Measurements from ENCODE around the gene RIMS4.
A peak's percentile ranks its signal among the peaks of the same experiment; 100 is the strongest.

RIMS4 gene

DNA sequence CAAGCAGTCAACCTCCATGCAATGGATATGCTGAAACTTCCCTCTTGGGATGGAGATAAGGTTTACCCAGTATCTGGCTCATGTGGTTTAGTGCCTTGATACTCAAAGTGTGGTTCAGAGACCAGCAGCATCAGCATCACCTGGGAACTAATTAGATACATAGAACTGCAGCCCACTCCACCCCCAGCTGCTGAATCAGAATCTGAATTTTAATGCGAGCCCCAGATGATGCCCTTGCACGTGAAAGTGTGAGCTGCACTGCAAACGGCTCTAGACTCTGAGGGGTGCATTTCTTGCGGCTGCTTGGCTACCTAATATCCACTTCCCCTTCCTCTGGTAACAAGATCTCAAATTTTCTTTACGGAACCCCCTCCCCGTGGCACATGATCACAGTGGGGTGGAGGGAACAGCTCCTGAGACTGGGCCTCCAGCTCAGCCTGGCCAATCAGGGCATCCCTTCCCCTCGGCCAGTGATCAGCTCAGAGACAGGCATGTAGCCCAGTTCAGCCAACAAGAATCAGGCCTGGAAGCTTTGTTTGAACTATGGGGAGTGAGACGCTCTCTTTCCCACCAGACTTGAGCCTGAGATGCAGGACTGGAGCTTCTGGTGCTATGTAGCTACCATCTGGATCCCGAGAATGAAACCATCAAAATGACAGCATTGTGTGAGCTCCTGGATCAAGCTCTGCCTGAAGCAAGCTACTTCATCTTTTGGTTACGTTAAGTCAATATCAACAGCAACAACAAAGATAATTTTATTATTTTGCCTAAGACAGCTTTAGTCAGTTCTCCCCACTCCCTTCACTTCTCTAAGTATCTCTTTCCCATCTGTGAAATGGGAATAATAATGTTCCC lies 51.9 kb downstream of the RIMS4 start:
- DNase-seq = no peak

DNA sequence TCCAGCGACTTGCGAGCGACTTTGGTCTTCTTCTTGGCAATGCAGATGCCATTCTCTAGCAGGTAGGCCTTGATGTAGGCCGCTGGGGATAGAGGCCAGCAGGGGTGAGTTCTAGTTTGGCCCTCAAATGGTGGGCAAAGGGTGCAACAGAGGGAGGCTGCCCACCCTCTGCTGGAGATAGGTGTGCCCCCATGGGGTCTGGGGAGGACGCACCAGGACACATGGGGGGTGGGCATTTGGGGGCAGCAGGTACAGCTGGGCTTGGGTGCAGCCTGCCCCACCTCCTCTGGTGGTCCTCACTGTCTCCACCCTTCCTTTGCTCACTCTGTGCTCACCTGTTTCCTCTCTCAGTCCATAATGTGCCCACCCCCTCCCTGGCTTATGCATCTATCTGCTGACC lies 53.4 kb downstream of the RIMS4 start:
- no peak for DNase-seq

DNA sequence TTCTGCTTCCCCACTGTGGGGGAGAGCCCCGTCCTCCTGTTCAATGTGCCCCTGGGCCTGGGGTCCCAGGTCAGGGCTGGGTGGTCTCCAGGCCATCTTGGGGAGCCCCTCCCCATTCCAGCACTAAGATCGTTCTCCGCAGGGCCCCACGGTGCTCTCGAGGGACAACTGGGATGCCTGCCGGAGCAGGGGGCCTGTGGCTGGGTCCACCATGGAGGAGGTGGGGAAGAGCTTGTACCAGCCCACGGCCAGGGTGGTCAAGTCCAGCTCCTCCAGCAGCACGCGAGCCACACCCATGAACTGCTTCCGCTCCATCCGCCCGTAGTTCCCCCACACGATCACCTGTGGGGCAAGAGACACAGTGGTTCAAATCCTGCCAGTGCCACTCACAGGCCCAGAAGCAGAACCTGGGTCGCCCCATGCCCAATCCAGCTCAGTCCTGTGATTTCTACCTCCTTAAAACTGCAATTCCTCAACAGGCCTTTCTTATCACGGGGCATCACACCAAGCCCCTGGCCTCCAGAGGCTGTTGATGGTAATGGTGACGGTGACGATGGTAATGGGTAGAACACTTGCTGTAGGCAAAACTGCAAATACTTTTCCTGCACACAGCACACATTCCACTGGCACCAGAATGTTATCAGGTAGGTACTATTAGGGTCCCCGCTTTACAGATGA lies 54.2 kb downstream of the RIMS4 start:
- no peak for DNase-seq

DNA sequence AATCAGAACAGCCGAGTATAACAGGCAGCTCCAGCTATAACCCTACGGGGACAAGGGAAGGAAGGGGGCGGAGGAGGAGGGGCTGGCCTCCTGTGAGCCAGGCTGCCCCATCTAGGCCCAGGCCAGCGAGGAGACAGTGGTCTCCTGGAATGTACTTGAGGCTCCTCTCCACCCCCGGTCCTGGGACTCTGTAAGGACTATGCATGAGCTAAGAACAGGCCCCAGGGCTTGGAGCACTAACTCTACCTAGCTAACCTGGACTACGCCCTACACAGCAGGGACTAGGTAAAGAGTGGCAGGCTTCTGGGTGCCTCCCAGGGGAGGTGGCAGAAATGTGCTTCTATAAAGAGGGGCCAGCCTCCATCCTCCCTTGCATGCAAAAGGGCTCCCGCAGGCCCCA lies 55.8 kb downstream of the RIMS4 start:
- DNase-seq = no peak

DNA sequence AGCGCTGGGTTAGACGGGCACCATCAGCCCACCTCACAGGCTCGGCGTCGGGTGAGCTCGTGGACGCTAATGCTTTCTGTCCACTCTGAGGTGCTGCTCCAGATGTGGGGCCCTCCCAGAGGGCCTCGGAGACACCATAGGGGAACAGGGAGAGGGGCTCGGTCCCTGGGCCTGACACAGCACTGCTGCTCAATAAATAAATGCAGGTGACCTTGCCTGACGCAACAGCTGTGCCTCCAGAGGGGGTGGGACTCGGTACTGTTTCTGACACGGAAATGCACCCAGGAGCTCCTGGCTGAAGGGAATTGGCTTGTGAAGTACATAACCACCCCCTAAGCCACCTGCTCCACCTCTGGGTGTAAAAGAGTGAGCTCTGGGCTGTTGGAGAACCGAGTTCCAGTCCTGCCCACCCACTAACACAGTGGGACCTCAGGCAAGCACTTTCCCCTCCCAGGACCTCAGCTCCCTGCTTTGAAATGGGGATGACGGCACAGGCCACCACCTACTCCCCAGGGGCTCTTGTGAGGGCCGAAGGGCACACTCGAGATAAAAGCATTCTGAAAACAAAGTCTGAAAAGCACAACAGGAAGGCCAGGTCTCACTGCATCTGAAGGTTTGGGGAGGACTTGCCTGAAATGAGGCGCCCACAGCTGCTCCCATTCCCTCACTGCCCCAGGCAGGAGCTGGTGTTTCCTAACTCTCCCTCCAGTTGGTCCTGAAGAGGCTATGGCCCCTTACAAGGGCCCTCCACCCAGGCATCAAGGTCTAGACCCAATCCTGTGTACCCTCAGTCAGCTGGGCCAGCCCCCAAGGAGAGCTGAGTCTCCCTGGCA lies 58.0 kb downstream of the RIMS4 start:
- no peak for DNase-seq

DNA sequence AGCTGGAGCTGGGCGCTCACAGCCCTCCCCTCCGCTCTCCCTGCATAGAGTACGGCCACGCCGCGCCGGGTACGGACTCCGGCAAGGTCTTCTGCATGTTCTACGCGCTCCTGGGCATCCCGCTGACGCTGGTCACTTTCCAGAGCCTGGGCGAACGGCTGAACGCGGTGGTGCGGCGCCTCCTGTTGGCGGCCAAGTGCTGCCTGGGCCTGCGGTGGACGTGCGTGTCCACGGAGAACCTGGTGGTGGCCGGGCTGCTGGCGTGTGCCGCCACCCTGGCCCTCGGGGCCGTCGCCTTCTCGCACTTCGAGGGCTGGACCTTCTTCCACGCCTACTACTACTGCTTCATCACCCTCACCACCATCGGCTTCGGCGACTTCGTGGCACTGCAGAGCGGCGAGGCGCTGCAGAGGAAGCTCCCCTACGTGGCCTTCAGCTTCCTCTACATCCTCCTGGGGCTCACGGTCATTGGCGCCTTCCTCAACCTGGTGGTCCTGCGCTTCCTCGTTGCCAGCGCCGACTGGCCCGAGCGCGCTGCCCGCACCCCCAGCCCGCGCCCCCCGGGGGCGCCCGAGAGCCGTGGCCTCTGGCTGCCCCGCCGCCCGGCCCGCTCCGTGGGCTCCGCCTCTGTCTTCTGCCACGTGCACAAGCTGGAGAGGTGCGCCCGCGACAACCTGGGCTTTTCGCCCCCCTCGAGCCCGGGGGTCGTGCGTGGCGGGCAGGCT lies 60.1 kb downstream of the RIMS4 start:
- DNase-seq = no peak

DNA sequence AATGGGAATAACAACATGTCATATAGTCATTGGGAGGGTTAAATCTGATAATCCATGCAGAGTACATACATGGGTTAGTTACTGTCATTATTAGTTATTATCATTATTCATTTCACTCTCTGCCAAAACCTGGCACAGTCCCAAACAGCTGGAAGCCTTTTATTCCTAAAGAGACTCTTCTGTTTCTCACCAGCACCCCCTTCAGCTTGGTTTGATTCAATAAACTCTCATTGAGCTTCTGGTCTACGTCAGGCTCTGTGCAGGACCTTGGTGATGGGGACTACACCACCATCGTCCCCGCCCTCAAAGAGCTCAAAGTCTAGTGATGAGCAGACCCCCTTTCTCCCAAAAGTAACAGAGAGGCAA lies 62.4 kb downstream of the RIMS4 start:
- no peak for DNase-seq

DNA sequence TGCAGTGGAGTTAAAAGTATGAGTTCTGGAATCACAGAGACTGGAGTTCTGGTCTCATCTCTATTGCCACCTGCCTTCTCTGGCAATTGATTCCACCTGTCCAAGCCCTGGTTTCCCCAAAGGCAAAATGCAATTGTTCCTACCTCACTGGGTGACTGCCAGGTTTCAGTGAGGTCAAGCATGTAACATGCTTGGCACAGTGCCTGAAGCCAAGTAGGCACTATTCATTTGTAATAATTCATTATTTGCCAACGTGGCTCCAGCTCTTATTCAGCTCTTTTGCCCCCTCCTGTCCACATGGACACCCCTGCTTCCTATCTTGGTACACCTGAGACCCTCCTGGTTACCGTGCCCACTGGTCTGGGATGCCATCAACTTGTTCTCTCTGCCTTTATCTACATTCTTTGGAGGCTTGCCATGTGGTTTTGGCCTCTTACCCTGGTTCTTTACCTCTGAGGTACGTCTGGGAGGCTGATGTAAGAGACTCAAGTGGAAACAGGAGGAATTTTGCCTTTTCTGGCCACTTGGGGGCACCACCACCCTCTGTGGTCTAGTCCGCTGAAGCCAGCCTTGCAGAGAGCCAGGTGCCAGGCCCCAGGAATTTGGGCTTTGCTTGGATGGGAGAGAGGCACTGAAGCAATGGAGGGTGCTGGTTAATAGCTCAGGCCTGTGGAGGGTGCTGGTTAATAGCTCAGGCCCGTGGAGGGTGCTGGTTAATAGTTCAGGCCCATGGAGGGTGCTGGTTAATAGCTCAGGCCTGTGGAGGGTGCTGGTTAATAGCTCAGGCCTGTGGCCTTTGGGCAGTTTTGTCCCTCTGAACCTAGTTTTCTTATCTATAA lies 63.0 kb downstream of the RIMS4 start:
- DNase-seq = peak; percentile 79 to 82

DNA sequence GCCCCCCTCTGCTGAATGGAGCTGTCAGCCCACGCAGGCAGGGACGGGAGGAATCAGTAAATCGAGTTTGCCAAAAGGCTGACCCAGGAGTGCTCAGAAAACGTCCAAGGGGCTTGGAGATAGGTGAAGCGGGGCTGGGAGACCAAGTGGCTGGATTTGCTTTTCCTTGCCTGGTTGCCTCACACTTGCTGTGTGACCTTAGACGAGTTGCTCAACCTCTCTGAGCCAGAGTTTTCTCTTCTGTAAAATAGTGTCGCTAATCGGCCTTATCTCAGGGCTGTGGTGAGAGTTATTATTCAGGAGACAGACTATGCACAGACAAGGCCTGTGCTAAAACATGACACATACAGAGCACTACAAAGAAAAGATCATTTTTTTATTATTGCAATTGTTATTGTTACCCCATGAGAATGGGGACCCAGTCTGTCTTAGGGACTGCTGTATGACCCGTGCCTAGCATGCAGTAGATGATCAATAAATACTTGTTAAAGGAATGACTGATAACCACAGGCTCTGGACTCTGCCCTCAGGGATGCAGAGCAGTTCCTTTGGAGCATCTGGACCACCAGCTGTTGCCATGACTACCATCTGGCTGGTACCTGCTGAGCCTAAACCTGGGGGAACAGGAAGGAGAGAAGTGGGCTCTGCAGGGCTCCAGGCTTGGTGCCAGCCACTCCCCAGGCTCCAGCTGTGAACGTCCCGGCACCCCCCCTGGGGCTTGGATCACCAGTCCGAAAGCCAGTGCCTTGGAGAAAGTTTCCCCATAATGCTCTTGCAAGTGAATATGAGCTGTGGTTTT lies 63.8 kb downstream of the RIMS4 start:
- peak in 1 of 2 experiments; percentile 20 for DNase-seq

DNA sequence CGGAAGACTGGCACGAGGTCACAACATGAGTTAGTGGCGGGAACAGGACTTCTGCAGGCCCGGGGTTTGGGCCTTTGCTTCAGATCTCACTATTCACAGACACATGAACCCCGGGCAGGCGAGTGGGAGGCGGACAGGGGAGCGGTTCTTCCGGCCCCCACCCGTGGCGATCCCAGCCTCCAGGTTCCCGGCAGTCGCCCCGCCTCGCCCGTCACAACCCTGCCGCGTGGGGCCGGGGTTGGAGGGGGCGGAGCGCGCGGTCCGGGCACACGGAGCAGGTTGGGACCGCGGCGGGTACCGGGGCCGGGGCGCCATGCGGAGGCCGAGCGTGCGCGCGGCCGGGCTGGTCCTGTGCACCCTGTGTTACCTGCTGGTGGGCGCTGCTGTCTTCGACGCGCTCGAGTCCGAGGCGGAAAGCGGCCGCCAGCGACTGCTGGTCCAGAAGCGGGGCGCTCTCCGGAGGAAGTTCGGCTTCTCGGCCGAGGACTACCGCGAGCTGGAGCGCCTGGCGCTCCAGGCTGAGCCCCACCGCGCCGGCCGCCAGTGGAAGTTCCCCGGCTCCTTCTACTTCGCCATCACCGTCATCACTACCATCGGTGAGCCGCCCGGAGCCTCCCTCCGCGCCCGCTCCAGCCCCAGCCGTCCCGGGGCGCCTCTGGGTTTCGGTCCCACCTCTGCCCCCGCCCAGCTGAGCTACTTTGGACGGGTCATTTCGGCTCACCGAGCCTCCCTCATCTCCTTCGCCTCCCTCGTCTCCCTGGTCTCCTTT lies 64.6 kb downstream of the RIMS4 start, which contains the start of gene KCNK15:
KCNK15 (plus strand) TSS at position 268 of the 769 bp plus-strand sequence; CDS start at position 314, 46 bp downstream.
- DNase-seq = peak; percentile 51 to 64

DNA sequence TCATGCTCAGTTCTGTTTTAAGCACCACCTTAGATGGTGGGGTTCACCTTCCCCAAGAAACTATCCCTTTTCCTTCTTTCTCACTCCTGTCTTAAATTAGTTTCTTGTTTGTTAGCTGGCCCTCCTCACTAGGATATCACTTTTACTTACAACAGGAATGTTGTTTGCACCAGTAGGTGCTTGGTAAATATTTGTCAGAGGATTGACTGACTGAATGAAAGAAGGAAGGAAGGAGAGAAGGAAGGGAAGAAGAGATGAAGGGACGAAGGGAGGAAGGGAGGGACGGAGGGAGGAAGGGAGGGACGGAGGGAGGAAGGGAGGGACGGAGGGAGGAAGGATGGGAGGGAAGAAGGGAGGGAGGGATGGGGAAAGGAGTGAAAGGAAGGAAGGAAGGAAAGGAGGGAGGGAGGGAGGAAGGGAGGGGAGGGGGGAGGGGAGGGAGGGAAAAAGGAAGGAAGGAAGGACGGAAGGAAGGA lies 65.2 kb downstream of the RIMS4 start:
- DNase-seq = no peak

DNA sequence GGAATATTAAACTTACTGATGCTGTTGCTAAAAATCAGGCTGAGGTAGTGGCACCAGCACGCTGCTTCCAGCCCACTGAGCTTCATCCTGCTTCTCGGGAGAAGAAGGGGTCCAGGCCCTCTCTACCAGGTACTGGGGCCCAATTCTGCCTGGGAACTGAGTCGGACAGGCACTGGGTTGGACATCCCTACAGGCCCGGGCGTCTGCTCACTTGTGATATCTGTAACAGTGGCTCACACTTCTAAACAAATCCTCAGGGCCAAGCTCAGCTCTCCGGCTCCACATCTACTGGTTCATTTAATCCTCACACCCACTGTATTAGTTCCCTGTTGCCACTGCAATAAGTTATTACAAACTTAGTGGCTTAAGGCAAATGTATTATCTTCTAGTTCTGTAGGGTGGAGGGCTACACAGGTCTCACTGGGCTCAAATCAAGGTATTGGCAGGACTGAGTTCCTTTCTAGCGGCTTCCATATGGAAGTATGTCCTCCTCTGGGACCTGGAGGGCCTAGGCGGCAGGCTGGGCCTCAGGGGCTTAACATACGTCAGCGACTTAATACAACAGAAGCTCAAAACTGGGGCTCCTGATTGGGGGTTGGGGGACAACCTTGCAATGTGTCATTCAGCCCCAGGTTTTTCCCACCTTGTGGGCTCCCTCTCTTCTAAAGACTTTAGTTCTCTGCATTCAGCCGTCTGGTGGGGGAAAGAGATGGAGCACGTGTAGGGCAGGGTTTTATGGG lies 66.3 kb downstream of the RIMS4 start:
- DNase-seq = no peak

DNA sequence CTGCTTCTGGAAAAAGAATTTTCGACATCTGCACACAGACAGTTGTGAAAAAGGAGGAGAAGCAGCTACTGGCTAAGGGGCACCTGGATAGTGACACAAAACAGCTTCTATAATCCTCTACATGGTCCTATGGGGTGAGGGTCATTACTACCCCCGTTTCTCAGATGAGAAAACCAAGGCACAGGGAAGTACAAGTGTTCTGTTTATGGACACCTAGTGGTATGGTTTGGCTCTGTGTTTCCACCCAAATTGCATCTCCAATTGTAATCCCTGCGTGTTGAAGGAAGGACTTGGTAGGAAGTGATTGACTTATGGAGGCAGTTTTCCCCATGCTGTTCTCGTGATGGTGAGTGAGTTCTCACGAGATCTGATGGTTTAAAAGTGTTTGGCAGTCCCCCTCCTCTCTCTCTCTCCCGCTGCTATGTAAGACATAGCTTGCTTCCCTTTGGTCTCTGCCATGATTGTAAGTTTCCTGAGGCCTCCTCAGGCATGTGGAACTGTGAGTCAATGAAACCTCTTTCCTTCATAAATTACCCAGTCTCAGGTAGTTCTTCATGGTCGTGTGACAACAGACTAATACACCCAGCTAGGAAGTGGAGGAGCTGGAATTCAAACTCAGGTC lies 67.2 kb downstream of the RIMS4 start:
- no peak for DNase-seq

DNA sequence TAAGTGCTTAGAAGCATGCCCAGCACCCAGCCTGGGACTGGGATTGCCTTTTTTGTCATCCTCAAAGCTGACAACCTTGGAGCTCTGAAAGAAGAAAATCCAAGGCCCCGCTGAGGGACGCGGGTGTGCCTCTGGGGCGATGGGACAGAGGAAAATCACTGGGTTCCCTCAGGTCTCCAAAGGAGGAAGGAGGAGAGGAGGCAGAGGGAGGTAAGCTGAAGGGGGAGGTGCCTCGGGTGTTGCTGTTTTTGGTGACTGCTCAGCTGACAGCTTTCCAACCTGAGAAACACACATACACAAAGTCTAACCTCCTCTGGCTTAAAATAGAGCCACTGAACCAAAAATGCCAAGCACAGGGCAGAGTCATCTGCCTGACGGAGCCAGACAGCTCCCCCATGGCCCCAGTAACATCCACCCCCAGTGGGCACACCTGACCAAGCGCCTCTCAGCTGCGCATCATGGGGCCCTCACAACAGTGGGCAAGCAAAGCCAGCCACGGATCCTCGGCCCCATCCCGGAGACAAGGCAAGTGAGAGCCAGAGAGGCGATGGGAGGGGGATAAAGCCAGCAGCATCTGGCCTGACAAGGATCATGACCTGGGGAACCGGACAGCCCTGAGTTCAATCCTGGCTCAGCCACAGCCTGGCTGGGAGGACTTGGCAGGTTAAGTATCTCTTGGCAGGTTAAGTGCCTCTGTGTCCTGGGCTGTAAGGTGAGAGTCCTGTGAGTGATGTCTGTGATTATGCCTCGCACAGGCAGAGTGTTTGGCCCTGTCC lies 67.9 kb downstream of the RIMS4 start:
- DNase-seq = no peak

DNA sequence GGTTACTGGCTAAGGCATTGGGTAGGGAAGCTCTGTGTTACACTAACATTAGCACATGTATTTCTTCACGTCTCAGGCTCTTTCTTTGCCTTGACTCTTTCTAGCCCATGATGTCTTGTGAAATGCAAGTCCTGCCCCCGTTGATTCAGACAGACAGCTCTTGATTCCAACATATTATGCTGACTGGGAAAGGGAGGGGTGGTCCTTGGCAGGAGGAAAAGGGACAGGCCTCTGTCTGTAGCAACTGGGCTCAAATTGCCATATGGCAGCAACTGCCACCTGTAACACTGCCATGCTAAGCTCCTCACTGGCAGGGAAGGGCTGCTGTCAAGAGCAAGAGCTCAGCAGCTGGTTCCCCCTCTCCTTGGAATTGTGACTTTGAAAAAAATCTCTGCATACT lies 70.4 kb downstream of the RIMS4 start:
- no peak for DNase-seq

DNA sequence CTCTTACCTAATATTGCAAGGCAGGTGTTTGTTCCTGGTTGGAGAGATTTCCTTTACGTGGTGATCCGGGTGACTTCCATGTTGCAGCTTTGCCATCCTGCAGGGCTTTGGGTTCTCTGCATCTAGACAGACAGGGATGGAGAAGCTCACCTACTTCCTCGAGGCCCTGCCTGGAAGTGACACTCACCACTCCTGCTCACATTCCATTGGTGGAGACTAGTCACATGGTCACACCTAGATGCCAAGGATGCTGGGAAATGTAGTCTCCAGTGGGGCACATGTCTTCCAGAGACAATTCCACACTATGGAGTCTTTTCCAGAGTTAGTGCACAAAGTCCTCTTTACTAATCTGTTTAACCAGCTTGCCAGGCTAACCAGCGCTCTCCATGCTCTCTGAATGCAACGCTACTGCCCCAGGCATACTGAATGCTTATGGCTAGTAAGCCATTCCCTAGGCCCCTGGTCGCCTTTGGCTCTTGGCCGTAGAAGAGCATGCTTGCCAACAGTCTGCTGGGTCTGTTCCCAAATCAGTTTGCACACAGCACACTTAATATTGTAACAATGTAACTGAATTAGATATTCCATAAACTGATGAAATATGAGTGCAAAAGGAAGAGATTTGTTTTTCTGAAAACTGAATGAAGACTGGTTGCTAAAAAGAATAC lies 71.4 kb downstream of the RIMS4 start:
- DNase-seq = peak; percentile 51 to 58

DNA sequence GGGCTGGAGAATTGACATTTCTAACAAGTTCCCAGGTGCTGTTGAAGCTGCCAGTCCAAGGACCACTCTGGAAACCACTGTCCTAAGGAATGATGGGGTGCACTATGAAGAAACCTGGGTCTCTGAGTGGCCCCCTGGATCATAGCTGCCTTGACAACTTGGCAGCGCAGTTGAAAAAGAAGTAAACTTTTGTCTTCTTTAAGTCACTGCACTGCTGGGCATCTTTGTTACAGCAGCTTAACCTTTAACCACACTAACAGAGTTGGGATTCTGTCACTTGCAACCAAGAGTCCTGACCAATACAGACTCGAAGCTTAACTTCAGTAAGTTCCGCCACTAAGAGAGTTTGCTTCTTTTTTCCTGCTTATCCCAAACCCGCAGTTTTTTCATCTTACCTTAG lies 73.2 kb downstream of the RIMS4 start:
- no peak for DNase-seq

Data from activated T-cell treated with anti-CD3 and anti-CD28 coated beads, Interleukin-2, amount 50 U/mL, for 48 hours (primary cell).